ENCODE results near the gene RSAD1.
A peak's percentile ranks its signal among the peaks of the same experiment; 100 is the strongest.

The RSAD1 gene

GRCh38 chr17:50478391-50479381, at the start of gene RSAD1:
RSAD1 (plus strand) TSS chr17:50478860; CDS start chr17:50478885, 25 bp downstream.
- DNase-seq (ENCODE audit: low read depth): peak; percentile 75
- TF ChIP-seq, protein P1, sequence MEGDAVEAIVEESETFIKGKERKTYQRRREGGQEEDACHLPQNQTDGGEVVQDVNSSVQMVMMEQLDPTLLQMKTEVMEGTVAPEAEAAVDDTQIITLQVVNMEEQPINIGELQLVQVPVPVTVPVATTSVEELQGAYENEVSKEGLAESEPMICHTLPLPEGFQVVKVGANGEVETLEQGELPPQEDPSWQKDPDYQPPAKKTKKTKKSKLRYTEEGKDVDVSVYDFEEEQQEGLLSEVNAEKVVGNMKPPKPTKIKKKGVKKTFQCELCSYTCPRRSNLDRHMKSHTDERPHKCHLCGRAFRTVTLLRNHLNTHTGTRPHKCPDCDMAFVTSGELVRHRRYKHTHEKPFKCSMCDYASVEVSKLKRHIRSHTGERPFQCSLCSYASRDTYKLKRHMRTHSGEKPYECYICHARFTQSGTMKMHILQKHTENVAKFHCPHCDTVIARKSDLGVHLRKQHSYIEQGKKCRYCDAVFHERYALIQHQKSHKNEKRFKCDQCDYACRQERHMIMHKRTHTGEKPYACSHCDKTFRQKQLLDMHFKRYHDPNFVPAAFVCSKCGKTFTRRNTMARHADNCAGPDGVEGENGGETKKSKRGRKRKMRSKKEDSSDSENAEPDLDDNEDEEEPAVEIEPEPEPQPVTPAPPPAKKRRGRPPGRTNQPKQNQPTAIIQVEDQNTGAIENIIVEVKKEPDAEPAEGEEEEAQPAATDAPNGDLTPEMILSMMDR (IDR thresholded peaks at IDR 0.05; ENCODE audit: low read depth, low read length, missing control alignments): peak; percentile 85
- H3K4me3 ChIP-seq (ENCODE audit: low read depth, low read length): peak within 1 kb of the TSS; percentile 59

- TF ChIP-seq, protein P1 (IDR thresholded peaks at IDR 0.05; ENCODE audit: low read depth, low read length, missing control alignments): no peak
- no peak overlapping the region for H3K4me3 ChIP-seq (ENCODE audit: low read depth, low read length)
- no peak for DNase-seq (ENCODE audit: low read depth)
Observed at GRCh38 chr17:50429793-50430192, 48.9 kb upstream of the RSAD1 start.

GRCh38 chr17:50430821-50431618, 47.6 kb upstream of the RSAD1 start:
- TF ChIP-seq, protein P1 (IDR thresholded peaks at IDR 0.05; ENCODE audit: low read depth, low read length, missing control alignments): no peak
- H3K4me3 ChIP-seq (ENCODE audit: low read depth, low read length): no peak overlapping the region

GRCh38 chr17:50432125-50432762, 46.4 kb upstream of the RSAD1 start:
- TF ChIP-seq, protein P1 (IDR thresholded peaks at IDR 0.05; ENCODE audit: low read depth, low read length, missing control alignments): no peak
- DNase-seq (ENCODE audit: low read depth): no peak
- H3K4me3 ChIP-seq (ENCODE audit: low read depth, low read length): no peak overlapping the region

More at GRCh38 chr17:50430821-50431618, 47.6 kb upstream of the RSAD1 start:
- DNase-seq (ENCODE audit: low read depth): no peak

- TF ChIP-seq, protein P1 (IDR thresholded peaks at IDR 0.05; ENCODE audit: low read depth, low read length, missing control alignments): no peak
- H3K4me3 ChIP-seq (ENCODE audit: low read depth, low read length): no peak overlapping the region
- no peak for DNase-seq (ENCODE audit: low read depth)
Observed at GRCh38 chr17:50437409-50437808, 41.3 kb upstream of the RSAD1 start.

- TF ChIP-seq, protein P1 (IDR thresholded peaks at IDR 0.05; ENCODE audit: low read depth, low read length, missing control alignments): no peak
- H3K4me3 ChIP-seq (ENCODE audit: low read depth, low read length): no peak overlapping the region
- DNase-seq (ENCODE audit: low read depth): no peak
Observed at GRCh38 chr17:50439008-50439407, 39.7 kb upstream of the RSAD1 start.

All from GM12864 (cell line).